ENCODE data around the gene CCND3.
"Not testable (repeated sequence)": the region's sequence is repeated elsewhere in the genome, so short reads cannot be mapped to it uniquely, and the experiment has no call there.

Gene CCND3

DNA sequence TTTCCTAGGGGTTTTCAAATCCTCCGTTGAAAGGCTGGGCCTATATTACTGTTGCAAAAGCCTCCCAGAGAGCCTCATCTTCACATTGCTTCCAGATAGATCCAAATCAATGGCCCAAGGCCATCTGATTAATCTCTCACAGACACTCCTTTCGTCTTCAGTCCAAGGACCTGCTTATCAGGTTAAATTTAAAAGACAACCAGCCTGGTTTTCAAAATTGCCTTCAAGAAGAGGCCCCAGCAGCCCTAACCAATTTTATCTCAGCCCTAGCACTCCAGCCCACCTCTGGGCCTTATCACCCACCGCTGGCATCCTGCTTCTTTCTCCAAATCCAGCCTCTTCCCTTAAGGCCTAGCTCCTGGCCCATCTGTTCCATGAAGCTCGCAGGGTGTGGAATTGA, 15.5 kb upstream of the CCND3 start:
- TF ChIP-seq MYC (IDR thresholded peaks at IDR 0.05; ENCODE audit: low read depth, low read length) (no peak), POLR2A (IDR thresholded peaks at IDR 0.05; ENCODE audit: extremely low read depth, insufficient read length) (no peak)
- TF ChIP-seq, protein P1, sequence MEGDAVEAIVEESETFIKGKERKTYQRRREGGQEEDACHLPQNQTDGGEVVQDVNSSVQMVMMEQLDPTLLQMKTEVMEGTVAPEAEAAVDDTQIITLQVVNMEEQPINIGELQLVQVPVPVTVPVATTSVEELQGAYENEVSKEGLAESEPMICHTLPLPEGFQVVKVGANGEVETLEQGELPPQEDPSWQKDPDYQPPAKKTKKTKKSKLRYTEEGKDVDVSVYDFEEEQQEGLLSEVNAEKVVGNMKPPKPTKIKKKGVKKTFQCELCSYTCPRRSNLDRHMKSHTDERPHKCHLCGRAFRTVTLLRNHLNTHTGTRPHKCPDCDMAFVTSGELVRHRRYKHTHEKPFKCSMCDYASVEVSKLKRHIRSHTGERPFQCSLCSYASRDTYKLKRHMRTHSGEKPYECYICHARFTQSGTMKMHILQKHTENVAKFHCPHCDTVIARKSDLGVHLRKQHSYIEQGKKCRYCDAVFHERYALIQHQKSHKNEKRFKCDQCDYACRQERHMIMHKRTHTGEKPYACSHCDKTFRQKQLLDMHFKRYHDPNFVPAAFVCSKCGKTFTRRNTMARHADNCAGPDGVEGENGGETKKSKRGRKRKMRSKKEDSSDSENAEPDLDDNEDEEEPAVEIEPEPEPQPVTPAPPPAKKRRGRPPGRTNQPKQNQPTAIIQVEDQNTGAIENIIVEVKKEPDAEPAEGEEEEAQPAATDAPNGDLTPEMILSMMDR (IDR thresholded peaks at IDR 0.05; ENCODE audit: low read depth, low read length), result no peak
- TF ChIP-seq, protein P2, sequence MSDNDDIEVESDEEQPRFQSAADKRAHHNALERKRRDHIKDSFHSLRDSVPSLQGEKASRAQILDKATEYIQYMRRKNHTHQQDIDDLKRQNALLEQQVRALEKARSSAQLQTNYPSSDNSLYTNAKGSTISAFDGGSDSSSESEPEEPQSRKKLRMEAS (IDR thresholded peaks at IDR 0.05; ENCODE audit: low read depth, low read length), result no peak
- DNase-seq (ENCODE audit: low read depth), result no peak
- no peak overlapping the region for H3K4me3 ChIP-seq (ENCODE audit: low read depth, low read length)

DNA sequence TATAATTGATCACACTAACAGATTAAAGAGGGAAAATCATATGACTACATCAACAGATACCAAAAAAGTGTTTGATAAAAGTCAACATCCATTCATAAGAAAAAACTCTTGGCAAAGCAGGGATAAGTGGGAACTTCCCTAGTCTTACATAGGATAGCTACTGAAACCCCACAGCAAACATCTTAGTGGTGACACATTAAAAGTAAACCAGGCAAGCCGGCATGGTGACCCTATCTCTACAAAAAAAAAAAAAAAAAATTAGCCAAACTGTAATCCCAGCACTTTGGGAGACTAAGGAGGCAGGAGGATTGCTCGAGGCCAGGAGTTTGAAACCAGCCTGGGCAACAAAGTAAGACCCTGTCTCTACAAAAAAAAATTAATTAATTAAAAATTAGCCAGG, 13.8 kb upstream of the CCND3 start:
- no peak for DNase-seq (ENCODE audit: low read depth)

DNA sequence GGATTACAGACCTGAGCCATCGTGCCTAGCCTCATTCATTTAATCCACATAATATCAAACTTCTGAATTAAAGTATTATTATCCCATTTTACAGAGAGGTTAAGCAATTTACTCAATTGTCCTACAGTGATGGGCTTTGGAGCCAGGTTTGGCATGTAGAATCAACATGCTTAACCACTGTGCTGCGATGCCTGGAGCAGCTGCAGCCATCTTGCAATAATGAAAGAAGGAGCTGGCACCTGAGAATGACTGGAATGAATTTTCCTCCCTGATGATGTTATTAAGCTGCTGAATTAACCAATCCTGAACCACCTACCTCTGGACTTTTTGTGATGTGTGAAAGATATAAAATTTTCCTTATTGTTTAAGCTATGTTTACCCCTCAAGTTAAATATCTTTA, 13.1 kb upstream of the CCND3 start:
- DNase-seq (ENCODE audit: low read depth), result no peak

More for the DNA sequence above, 13.8 kb upstream of the CCND3 start:
- H3K4me3 ChIP-seq (ENCODE audit: low read depth, low read length), result no peak overlapping the region
- TF ChIP-seq, protein P1 (IDR thresholded peaks at IDR 0.05; ENCODE audit: low read depth, low read length), result no peak
- TF ChIP-seq, protein P2 (IDR thresholded peaks at IDR 0.05; ENCODE audit: low read depth, low read length), result no peak
- no peak for TF ChIP-seq POLR2A (IDR thresholded peaks at IDR 0.05; ENCODE audit: extremely low read depth, insufficient read length)
- TF ChIP-seq MYC (IDR thresholded peaks at IDR 0.05; ENCODE audit: low read depth, low read length), result no peak

DNA sequence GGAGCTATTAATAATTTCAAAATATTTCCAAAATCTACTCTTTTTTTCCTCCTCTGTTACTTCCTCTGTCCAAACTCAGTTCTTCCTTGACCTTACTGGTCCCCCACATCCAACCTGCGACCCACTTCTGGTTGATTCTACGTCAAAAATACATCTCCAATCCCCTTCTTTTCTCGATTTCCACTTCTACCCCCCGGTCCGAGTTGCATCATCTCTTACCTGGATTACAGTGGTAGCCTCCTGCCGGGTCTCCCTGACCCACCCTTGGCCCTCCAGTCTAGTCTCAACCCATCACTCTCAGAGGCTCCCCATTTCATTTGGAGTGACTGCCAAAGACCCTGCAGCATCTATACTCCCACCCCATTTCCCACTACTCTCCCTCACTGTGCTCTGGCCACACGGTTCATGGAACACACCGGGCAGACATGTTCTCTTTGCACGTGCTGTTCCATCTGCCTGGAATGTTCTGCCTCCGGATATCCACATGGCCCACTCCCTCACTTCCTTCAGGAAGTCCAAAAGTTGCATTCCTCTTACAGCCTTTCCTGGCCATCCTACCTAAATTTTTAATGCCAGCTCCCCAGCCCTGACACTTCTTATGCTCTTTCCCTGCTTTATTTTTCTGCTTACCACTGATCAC, 6.1 kb upstream of the CCND3 start:
- TF ChIP-seq POLR2A (IDR thresholded peaks at IDR 0.05; ENCODE audit: extremely low read depth, insufficient read length) (no peak), MYC (IDR thresholded peaks at IDR 0.05; ENCODE audit: low read depth, low read length) (no peak)
- TF ChIP-seq, protein P2 (IDR thresholded peaks at IDR 0.05; ENCODE audit: low read depth, low read length), result no peak
- TF ChIP-seq, protein P1 (IDR thresholded peaks at IDR 0.05; ENCODE audit: low read depth, low read length), result no peak

More for the DNA sequence above, 13.1 kb upstream of the CCND3 start:
- no peak overlapping the region for H3K4me3 ChIP-seq (ENCODE audit: low read depth, low read length)
- TF ChIP-seq POLR2A (IDR thresholded peaks at IDR 0.05; ENCODE audit: extremely low read depth, insufficient read length) (no peak), MYC (IDR thresholded peaks at IDR 0.05; ENCODE audit: low read depth, low read length) (no peak)
- TF ChIP-seq, protein P1 (IDR thresholded peaks at IDR 0.05; ENCODE audit: low read depth, low read length), result no peak
- TF ChIP-seq, protein P2 (IDR thresholded peaks at IDR 0.05; ENCODE audit: low read depth, low read length), result no peak

DNA sequence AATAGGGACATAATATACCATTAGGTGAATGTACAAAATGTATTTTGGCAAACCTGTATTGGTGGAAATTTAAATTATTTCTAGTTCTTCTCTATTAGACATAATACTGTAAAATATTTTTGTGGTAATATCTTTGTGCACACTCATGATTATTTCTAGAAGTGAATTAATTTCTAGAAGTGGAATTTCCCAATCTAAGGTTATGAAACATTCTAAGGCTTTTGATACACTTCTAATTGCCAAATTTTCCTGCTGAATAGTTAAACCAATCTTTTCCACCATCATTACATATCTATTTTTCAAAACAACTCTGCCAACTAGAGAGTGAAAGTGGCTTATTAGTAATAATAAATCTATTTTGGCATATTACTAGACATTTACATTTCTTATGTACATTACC, 1.8 kb upstream of the CCND3 start:
- no peak for DNase-seq (ENCODE audit: low read depth)
- TF ChIP-seq MYC (IDR thresholded peaks at IDR 0.05; ENCODE audit: low read depth, low read length) (no peak), POLR2A (IDR thresholded peaks at IDR 0.05; ENCODE audit: extremely low read depth, insufficient read length) (no peak)
- TF ChIP-seq, protein P2 (IDR thresholded peaks at IDR 0.05; ENCODE audit: low read depth, low read length), result no peak
- H3K4me3 ChIP-seq (ENCODE audit: low read depth, low read length), result no peak overlapping the region

More for the DNA sequence above, 6.1 kb upstream of the CCND3 start:
- H3K4me3 ChIP-seq (ENCODE audit: low read depth, low read length), result no peak overlapping the region
- no peak for DNase-seq (ENCODE audit: low read depth)

DNA sequence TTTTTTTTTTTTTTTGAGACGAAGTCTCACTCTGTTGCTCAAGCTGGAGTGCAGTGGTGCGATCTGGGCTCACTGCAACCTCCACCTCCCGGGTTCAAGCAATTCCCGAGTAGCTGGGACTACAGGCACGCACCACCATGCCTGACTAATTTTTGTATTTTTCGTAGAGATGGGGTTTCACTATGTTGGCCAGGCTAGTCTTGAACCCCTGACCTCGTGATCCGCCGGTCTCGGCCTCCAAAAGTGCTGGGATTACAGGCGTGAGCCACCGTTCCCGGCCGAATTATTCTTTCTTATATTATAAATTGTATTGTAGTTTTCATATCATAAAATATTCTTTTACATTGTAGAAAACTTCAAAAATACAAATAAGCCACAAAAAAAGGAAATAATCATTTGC, 1.3 kb upstream of the CCND3 start:
- H3K4me3 ChIP-seq (ENCODE audit: low read depth, low read length); DNase-seq (ENCODE audit: low read depth): not testable (repeated sequence)

Data from NB4 (cell line).